Thoracic aorta (tissue), 2 donors: ENCODE measurements around the gene GAS5. TPM values are rescaled to one million over a fixed set of nuclear protein-coding genes. Genes with fewer than 3 reads are reported as not detected.
A peak's percentile ranks its signal among the peaks of the same experiment; 100 is the strongest.

Experiments
- ATAC-seq: fragments of 150-250 bp; one replicate; pipeline ENCODE4 v1.8.0; 2017; ENCODE audit warnings: low read depth; ENCODE audit not compliant: insufficient number of reproducible peaks, low FRiP score
- DNase-seq: peaks from one replicate; pipeline ENCODE4 v3.0.0-alpha.2; 2020; ENCODE audit warnings: low spot score
- H3K27ac ChIP-seq, 2 donors: fragments of 200-600 bp; sonication (generic); 1 replicate in 1 of 2; 2 replicates in 1 of 2; pipeline ENCODE4 v1.5.1; 2016; ENCODE audit warnings: mild to moderate bottlenecking in 2 of 2, moderate library complexity in 2 of 2
- H3K27me3 ChIP-seq: fragments of 200-600 bp; sonication (generic); replicated peaks from 2 replicates; pipeline ENCODE4 v1.6.0; 2016; ENCODE audit warnings: mild to moderate bottlenecking; ENCODE audit not compliant: insufficient read depth
- H3K36me3 ChIP-seq: fragments of 200-600 bp; sonication (generic); one replicate; pipeline ENCODE4 v1.5.1; 2016
- H3K4me1 ChIP-seq, 2 donors: fragments of 200-600 bp; sonication (generic); 1 replicate in 1 of 2; 2 replicates in 1 of 2; pipeline versions ENCODE4 v1.5.1 to v1.6.0; 2016; ENCODE audit warnings: low read depth in 2 of 2, mild to moderate bottlenecking in 1 of 2; ENCODE audit not compliant: control insufficient read depth in 1 of 2
- H3K4me3 ChIP-seq: fragments of 200-600 bp; sonication (generic); 2 replicates; pipeline ENCODE4 v1.5.1; 2016; ENCODE audit warnings: mild to moderate bottlenecking
- H3K9me3 ChIP-seq: fragments of 200-600 bp; sonication (generic); 2 replicates; pipeline ENCODE4 v1.5.1; 2016
- CTCF ChIP-seq: fragments of 200-600 bp; sonication (generic); IDR thresholded peaks from one replicate; pipeline ENCODE4 v1.5.1; 2019; ENCODE audit warnings: antibody characterized with exemption
- total RNA-seq, 2 donors: library from RNA; depleted of rRNA; stranded (reverse); fragments of >200 nt; gene quantifications; one replicate each; pipeline versions ENCODE4 v1.1.0 to v1.2.3, GENCODE V29; 2016

GAS5 gene
- total RNA-seq, 2 donors from 2014 or later, result 120 to 294 TPM

DNA sequence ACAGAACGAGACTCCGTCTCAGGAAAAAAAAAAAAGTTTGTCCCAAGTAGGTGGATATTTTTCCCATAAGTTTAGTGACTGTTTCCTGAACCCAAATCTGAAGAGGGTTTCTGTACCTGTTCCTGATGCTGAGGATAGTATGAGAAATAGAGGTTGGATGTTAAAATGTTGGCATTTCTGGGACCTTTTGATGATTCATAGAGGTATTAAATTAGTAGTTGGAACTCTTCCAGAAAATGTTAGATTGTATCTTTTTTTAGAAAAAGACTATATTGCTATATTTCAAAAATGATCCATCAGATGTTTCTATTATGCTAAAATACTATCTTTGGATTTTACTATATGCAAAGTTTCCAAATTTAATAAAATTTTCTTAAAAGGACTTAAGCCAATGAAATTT lies 40.2 kb downstream of the GAS5 start:
- Histone ChIP-seq H3K4me1 (peaks cover 7 to 11% of the 10 kb centered on the region in 2 donors), H3K4me3 (no peak overlapping the region), H3K27me3 (no peaks in the 10 kb centered on the region), H3K9me3 (no peaks in the 10 kb centered on the region), H3K27ac (no peak overlapping the region), H3K36me3 (no peaks in the 10 kb centered on the region)
- DNase-seq (no peak), ATAC-seq (no peak)
- no peak for TF ChIP-seq CTCF

GRCh38 chr1:173824315-173825081 lies 43.3 kb downstream of the GAS5 start, which contains the start of the genes CENPL and DARS2:
TSS of gene CENPL (minus strand) at chr1:173824883. CDS start at chr1:173811299, 13,584 bp downstream.
TSS of gene DARS2 (plus strand) at chr1:173824673. CDS start at chr1:173825230, 557 bp downstream.
- no peaks in the 10 kb centered on the region for H3K27me3 ChIP-seq
- peak within 1 kb of the TSS; percentile 92 for H3K4me3 ChIP-seq
- DNase-seq (peak; percentile 88), ATAC-seq (peak; percentile 99)
- H3K36me3 ChIP-seq, result no peaks in the 10 kb centered on the region
- no peak for TF ChIP-seq CTCF
- no peaks in the 10 kb centered on the region for H3K9me3 ChIP-seq
- H3K4me1 ChIP-seq, result peaks cover 7 to 11% of the 10 kb centered on the region in 2 donors
- H3K27ac ChIP-seq, result peak within 1 kb of the TSS; percentile 90 to 96

GRCh38 chr1:173823781-173824314 lies 43.9 kb downstream of the GAS5 start:
- Histone ChIP-seq H3K27ac (peak overlapping the region; percentile 90 to 96), H3K4me3 (peak overlapping the region; percentile 92), H3K4me1 (peaks cover 7 to 11% of the 10 kb centered on the region in 2 donors), H3K27me3 (no peaks in the 10 kb centered on the region), H3K36me3 (no peaks in the 10 kb centered on the region), H3K9me3 (no peaks in the 10 kb centered on the region)
- no peak for TF ChIP-seq CTCF
- no peak for DNase-seq
- ATAC-seq, result no peak

DNA sequence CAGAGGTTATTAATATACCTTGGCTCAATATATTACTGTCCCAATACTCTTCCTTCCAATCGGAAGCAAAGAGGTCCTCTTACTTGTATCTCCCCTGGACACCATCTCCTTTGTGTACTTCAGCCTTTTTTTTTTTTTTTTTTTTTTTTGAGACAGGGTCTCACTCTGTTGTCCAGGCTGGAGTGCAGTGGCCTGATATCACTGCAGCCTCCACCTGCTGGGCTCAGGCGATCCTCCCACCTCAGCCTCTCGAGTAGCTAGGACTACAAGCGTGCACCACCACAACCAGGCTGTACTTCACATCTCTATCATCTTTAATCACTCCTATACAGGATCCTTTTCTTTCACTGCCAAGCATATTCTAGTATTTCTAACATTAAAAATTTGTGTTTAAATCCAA lies 46.1 kb downstream of the GAS5 start:
- peaks cover 7 to 11% of the 10 kb centered on the region in 2 donors for H3K4me1 ChIP-seq
- H3K27me3 ChIP-seq, result no peaks in the 10 kb centered on the region

More for the DNA sequence above, 46.1 kb downstream of the GAS5 start:
- no peaks in the 10 kb centered on the region for H3K9me3 ChIP-seq
- no peak for DNase-seq
- TF ChIP-seq CTCF, result no peak
- no peak for ATAC-seq
- no peak overlapping the region for H3K4me3 ChIP-seq
- no peaks in the 10 kb centered on the region for H3K36me3 ChIP-seq
- no peak overlapping the region for H3K27ac ChIP-seq
